Neural cell (in vitro differentiated cells): ENCODE measurements around the gene SNHG17. TPM values are rescaled to one million over a fixed set of nuclear protein-coding genes. Genes with fewer than 3 reads are reported as not detected.
"Not testable (repeated sequence)": the region's sequence is repeated elsewhere in the genome, so short reads cannot be mapped to it uniquely, and the experiment has no call there.

Experiments
- H2AFZ ChIP-seq: fragments of 200-600, 300-800 bp; sonication (generic), shearing (Covaris generic); 2 replicates; pipeline ENCODE4 v1.6.0; 2014; ENCODE audit warnings: low read depth, mild to moderate bottlenecking, antibody characterized with exemption, low read length, moderate library complexity
- H3F3A ChIP-seq: fragments of 200-600 bp; shearing (Covaris generic); 2 replicates; pipeline ENCODE4 v1.6.1; 2016; ENCODE audit warnings: mild to moderate bottlenecking, moderate library complexity, mixed read lengths, antibody characterized with exemption, low read length; ENCODE audit not compliant: insufficient read depth, poor library complexity, severe bottlenecking
- H3K27ac ChIP-seq: fragments of 200-600, 300-800 bp; sonication (generic), shearing (Covaris generic); 2 replicates; pipeline ENCODE4 v1.5.1; 2014; ENCODE audit warnings: mild to moderate bottlenecking, low read length, moderate library complexity
- H3K27me3 ChIP-seq: fragments of 300-800, 200-600 bp; sonication (generic), shearing (Covaris generic); 2 replicates; pipeline ENCODE4 v1.6.0; 2014; ENCODE audit warnings: mild to moderate bottlenecking, low read depth, low read length, moderate library complexity; ENCODE audit not compliant: insufficient read depth
- H3K36me3 ChIP-seq: fragments of 300-800, 200-600 bp; sonication (generic), shearing (Covaris generic); 2 replicates; pipeline ENCODE4 v1.5.1; 2014; ENCODE audit warnings: mild to moderate bottlenecking, antibody characterized with exemption, low read length, moderate library complexity; ENCODE audit not compliant: insufficient read depth
- H3K4me2 ChIP-seq: fragments of 300-800, 200-600 bp; sonication (generic), shearing (Covaris generic); 2 replicates; pipeline ENCODE4 v1.6.0; 2014; ENCODE audit warnings: mild to moderate bottlenecking, low read length
- H3K4me3 ChIP-seq: fragments of 300-800, 200-600 bp; sonication (generic), shearing (Covaris generic); 2 replicates; pipeline ENCODE4 v1.5.1; 2014; ENCODE audit warnings: mild to moderate bottlenecking, low read length, moderate library complexity
- H3K79me2 ChIP-seq: fragments of 200-600 bp; shearing (Covaris generic); replicated peaks from 2 replicates; pipeline ENCODE4 v1.6.0; 2014; ENCODE audit warnings: mild to moderate bottlenecking, low read length, moderate library complexity; ENCODE audit not compliant: insufficient read depth
- H3K9ac ChIP-seq: fragments of 300-800, 200-600 bp; sonication (generic), shearing (Covaris generic); 2 replicates; pipeline ENCODE4 v1.6.1; 2016; ENCODE audit warnings: mild to moderate bottlenecking, low read length, mixed read lengths
- H3K9me2 ChIP-seq: fragments of 200-600 bp; shearing (Covaris generic); 2 replicates; pipeline ENCODE4 v1.6.1; 2016; ENCODE audit warnings: mild to moderate bottlenecking, low read length, mixed read lengths; ENCODE audit not compliant: insufficient read depth
- H3K9me3 ChIP-seq: fragments of 200-600, 300-800 bp; sonication (generic), shearing (Covaris generic); 2 replicates; pipeline ENCODE4 v1.6.1; 2016; ENCODE audit warnings: mild to moderate bottlenecking, mixed run types, low read length, moderate library complexity, mixed read lengths
- H4K20me1 ChIP-seq: fragments of 200-600 bp; shearing (Covaris generic); 2 replicates; pipeline ENCODE4 v1.6.1; 2016; ENCODE audit warnings: mild to moderate bottlenecking, mixed run types; ENCODE audit not compliant: insufficient read depth
- CTCF ChIP-seq: fragments of 450-650 bp; IDR thresholded peaks from 2 replicates; pipeline ENCODE4 v1.5.1; 2014; ENCODE audit warnings: antibody characterized with exemption, mild to moderate bottlenecking, moderate library complexity; ENCODE audit not compliant: poor library complexity, severe bottlenecking
- EP300 ChIP-seq: fragments of 450-650 bp; conservative IDR thresholded peaks from 2 replicates; pipeline ENCODE4 v1.6.1; 2014; ENCODE audit warnings: antibody characterized with exemption, mild to moderate bottlenecking, moderate library complexity; ENCODE audit not compliant: poor library complexity, severe bottlenecking
- EZH2 ChIP-seq: fragments of 200-600, 300-800 bp; shearing (Covaris generic), sonication (generic); IDR thresholded peaks from 2 replicates; pipeline ENCODE4 v1.6.1; 2014; ENCODE audit warnings: antibody characterized with exemption, low read length, borderline replicate concordance, mild to moderate bottlenecking; ENCODE audit not compliant: insufficient read depth, poor library complexity, severe bottlenecking
- MXI1 ChIP-seq: fragments of 450-650 bp; conservative IDR thresholded peaks from 2 replicates; pipeline ENCODE4 v1.6.1; 2014; ENCODE audit warnings: antibody characterized with exemption, mild to moderate bottlenecking; ENCODE audit not compliant: poor library complexity, severe bottlenecking
- POLR2AphosphoS5 ChIP-seq: IDR thresholded peaks from 2 replicates; pipeline ENCODE4 v1.6.1; 2012
- RAD21 ChIP-seq: fragments of 450-650 bp; conservative IDR thresholded peaks from 2 replicates; pipeline ENCODE4 v1.6.1; 2014; ENCODE audit warnings: antibody characterized with exemption, mild to moderate bottlenecking, moderate library complexity
- REST ChIP-seq: IDR thresholded peaks from 2 replicates; pipeline ENCODE4 v1.6.1; 2012; ENCODE audit warnings: borderline replicate concordance
- SMC3 ChIP-seq: fragments of 450-650 bp; conservative IDR thresholded peaks from 2 replicates; pipeline ENCODE4 v1.6.1; 2014; ENCODE audit warnings: antibody characterized with exemption, mild to moderate bottlenecking, moderate library complexity; ENCODE audit not compliant: poor library complexity
- TAF1 ChIP-seq: IDR thresholded peaks from 2 replicates; pipeline ENCODE4 v1.6.1; 2012; ENCODE audit warnings: low read depth
- polyA plus RNA-seq: library from polyadenylated mRNA; depleted of rRNA; stranded (reverse); fragments of >200 nt; gene quantifications from 2 replicates; pipeline ENCODE4 v1.2.3, GENCODE V29; 2014

Gene SNHG17
- polyA plus RNA-seq, 1 donor from 2014 or later: 23.1 TPM

- TF ChIP-seq MXI1 (no peak), RAD21 (no peak)
These were observed 36.1 kb upstream of the SNHG17 start for GRCh38 chr20:38471245-38471644.

GRCh38 chr20:38466983-38467382 is 31.9 kb upstream of the SNHG17 start:
- Histone ChIP-seq H3K4me3 (no peak overlapping the region), H4K20me1 (no peaks in the 10 kb centered on the region), H3K27me3 (peaks cover 9% of the 10 kb centered on the region), H3K9me3 (no peaks in the 10 kb centered on the region), H3K9ac (no peak overlapping the region), H2AFZ (no peak overlapping the region), H3K36me3 (no peaks in the 10 kb centered on the region), H3K4me2 (no peak overlapping the region), H3F3A (no peaks in the 10 kb centered on the region), H3K9me2 (no peaks in the 10 kb centered on the region), H3K79me2 (no peaks in the 10 kb centered on the region), H3K27ac (no peak overlapping the region)
- TF ChIP-seq CTCF (no peak), TAF1 (no peak), EP300 (no peak), SMC3 (no peak), RAD21 (no peak)

More at GRCh38 chr20:38471245-38471644, 36.1 kb upstream of the SNHG17 start:
- Histone ChIP-seq H3K9me2 (no peaks in the 10 kb centered on the region), H3K9me3 (no peaks in the 10 kb centered on the region), H3K27me3 (peaks cover 9% of the 10 kb centered on the region), H3K36me3 (no peaks in the 10 kb centered on the region), H3K9ac (no peak overlapping the region), H2AFZ (no peak overlapping the region), H3K79me2 (peaks cover 32% of the 10 kb centered on the region), H3F3A (no peaks in the 10 kb centered on the region), H3K4me2 (no peak overlapping the region), H4K20me1 (no peaks in the 10 kb centered on the region), H3K4me3 (no peak overlapping the region), H3K27ac (no peak overlapping the region)

- no peak overlapping the region for H3K27ac ChIP-seq
- no peak overlapping the region for H3K9ac ChIP-seq
- H3K4me2 ChIP-seq: no peak overlapping the region
- H4K20me1 ChIP-seq: no peaks in the 10 kb centered on the region
- H3K36me3 ChIP-seq: no peaks in the 10 kb centered on the region
- H3K79me2 ChIP-seq: no peaks in the 10 kb centered on the region
- H3K9me3 ChIP-seq: no peaks in the 10 kb centered on the region
- H2AFZ ChIP-seq: no peak overlapping the region
- H3K9me2 ChIP-seq: no peaks in the 10 kb centered on the region
- peaks cover 9% of the 10 kb centered on the region for H3K27me3 ChIP-seq
- no peak for TF ChIP-seq POLR2AphosphoS5
- TF ChIP-seq SMC3: no peak
- no peak for TF ChIP-seq MXI1
- TF ChIP-seq REST: no peak
- no peak for TF ChIP-seq EZH2
- TF ChIP-seq CTCF: no peak
- no peak for TF ChIP-seq RAD21
- no peak for TF ChIP-seq EP300
- no peak overlapping the region for H3K4me3 ChIP-seq
- no peaks in the 10 kb centered on the region for H3F3A ChIP-seq
These were observed 31.0 kb upstream of the SNHG17 start for GRCh38 chr20:38466171-38466570.

- H3K4me3 ChIP-seq, H3K4me2 ChIP-seq, H3K9me3 ChIP-seq, H3F3A ChIP-seq, H4K20me1 ChIP-seq, H3K27ac ChIP-seq, H2AFZ ChIP-seq, H3K36me3 ChIP-seq, H3K9me2 ChIP-seq, H3K9ac ChIP-seq, H3K27me3 ChIP-seq, H3K79me2 ChIP-seq: not testable (repeated sequence)
These were observed 26.4 kb upstream of the SNHG17 start for GRCh38 chr20:38461569-38461968.
